Measurements from ENCODE around the gene XPOT.

XPOT gene

GRCh38 chr12:64450057-64450640 is 46.0 kb downstream of the XPOT start:
- H3K27ac ChIP-seq: peak overlapping the region; percentile 88
- TF ChIP-seq ZFX (IDR thresholded peaks at IDR 0.05; ENCODE audit: borderline replicate concordance) (no peak), CTCF (IDR thresholded peaks at IDR 0.05) (no peak)

GRCh38 chr12:64450711-64451486 is 46.7 kb downstream of the XPOT start:
- peak overlapping the region; percentile 88 for H3K27ac ChIP-seq
- TF ChIP-seq ZFX (IDR thresholded peaks at IDR 0.05; ENCODE audit: borderline replicate concordance): no peak
- TF ChIP-seq CTCF (IDR thresholded peaks at IDR 0.05): no peak

- TF ChIP-seq ZFX (IDR thresholded peaks at IDR 0.05; ENCODE audit: borderline replicate concordance): no peak
- peak; percentile 25 for TF ChIP-seq CTCF (IDR thresholded peaks at IDR 0.05)
- peak within 1 kb of the TSS; percentile 88 for H3K27ac ChIP-seq
Observed at GRCh38 chr12:64451687-64452558, 47.7 kb downstream of the XPOT start, which contains the start of gene TBK1. Gene TBK1, plus strand, starts transcription at chr12:64452120. Its CDS starts 3,751 bp downstream, at chr12:64455871.

GRCh38 chr12:64452559-64453329 is 48.6 kb downstream of the XPOT start:
- peak overlapping the region; percentile 88 for H3K27ac ChIP-seq
- TF ChIP-seq CTCF (IDR thresholded peaks at IDR 0.05): no peak
- no peak for TF ChIP-seq ZFX (IDR thresholded peaks at IDR 0.05; ENCODE audit: borderline replicate concordance)

- TF ChIP-seq CTCF (IDR thresholded peaks at IDR 0.05): no peak
- TF ChIP-seq ZFX (IDR thresholded peaks at IDR 0.05; ENCODE audit: borderline replicate concordance): no peak
- H3K27ac ChIP-seq: no peak overlapping the region
Observed at GRCh38 chr12:64455506-64455905, 51.3 kb downstream of the XPOT start.

- H3K27ac ChIP-seq: no peak overlapping the region
- TF ChIP-seq ZFX (IDR thresholded peaks at IDR 0.05; ENCODE audit: borderline replicate concordance) (no peak), CTCF (IDR thresholded peaks at IDR 0.05) (no peak)
Observed at GRCh38 chr12:64456119-64456518, 51.9 kb downstream of the XPOT start.
